Activated naive CD4-positive, alpha-beta T cell treated with anti-CD3 and anti-CD28 coated beads, Interleukin-2, amount 10 ng/mL, durations not matched to agents 7 days and 5 days (primary cell): ENCODE data around the gene PPP1R9A.

Source experiments
- CTCF ChIA-PET: fragments of 350-600 bp; sonication (Branson Sonifier 250); formaldehyde crosslinking; loops from one replicate; lab custom pipeline; 2021; ENCODE audit warnings: antibody characterized with exemption; lab: Charles Lee
- DNase-seq: peaks from one replicate; pipeline ENCODE4 v3.0.0-alpha.2; 2020
- H3K27ac Mint-ChIP-seq: one replicate; pipeline ENCODE4 v1.8.0; 2021; ENCODE audit warnings: mild to moderate bottlenecking, moderate library complexity, mixed read lengths
- H3K27me3 Mint-ChIP-seq: one replicate; pipeline ENCODE4 v1.8.0; 2021; ENCODE audit warnings: mild to moderate bottlenecking, mixed read lengths
- H3K36me3 Mint-ChIP-seq: one replicate; pipeline ENCODE4 v1.8.0; 2021; ENCODE audit warnings: mixed read lengths
- H3K4me1 Mint-ChIP-seq: one replicate; pipeline ENCODE4 v1.8.0; 2021; ENCODE audit warnings: mixed read lengths
- H3K4me3 Mint-ChIP-seq: one replicate; pipeline ENCODE4 v1.8.0; 2021; ENCODE audit warnings: mild to moderate bottlenecking, moderate library complexity, mixed read lengths
- H3K9me3 Mint-ChIP-seq: one replicate; pipeline ENCODE4 v1.8.0; 2021; ENCODE audit warnings: mixed read lengths

The PPP1R9A gene

DNA sequence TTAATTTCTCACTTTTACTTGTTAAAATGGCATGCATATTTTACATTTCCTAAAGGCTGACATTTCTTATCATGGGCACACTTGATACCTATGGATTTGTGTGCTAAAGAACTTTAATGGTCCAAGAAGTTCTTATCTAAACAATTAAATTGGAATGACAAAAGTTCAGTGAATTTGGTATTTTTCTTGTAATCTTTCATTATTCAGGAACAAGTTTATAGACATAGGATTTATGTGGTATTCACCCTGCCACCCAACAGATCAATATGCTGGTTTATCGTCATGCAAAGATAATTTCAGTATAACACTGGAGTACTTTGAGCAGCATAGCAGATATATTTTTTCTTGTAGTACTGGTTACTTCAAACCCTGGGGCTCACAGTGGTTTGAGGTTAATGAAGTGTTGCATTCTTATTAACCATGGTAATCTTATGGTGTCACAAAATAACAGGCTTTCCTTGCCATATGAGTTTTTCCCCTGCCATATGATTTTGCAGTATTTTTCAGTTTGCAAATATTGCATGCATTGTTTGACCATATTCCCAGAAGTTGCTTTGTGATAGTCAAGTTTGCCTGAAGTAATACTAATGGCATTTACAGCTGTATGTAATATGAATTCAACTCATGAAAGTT, 148.8 kb downstream of the PPP1R9A start:
- Mint-ChIP-seq H3K9me3 (no peaks in the 10 kb centered on the region), H3K4me1 (no peaks in the 10 kb centered on the region)

GRCh38 chr7:95056901-95057300, 149.5 kb downstream of the PPP1R9A start:
- Mint-ChIP-seq H3K9me3 (no peaks in the 10 kb centered on the region), H3K27me3 (no peaks in the 10 kb centered on the region), H3K27ac (no peak overlapping the region), H3K36me3 (no peaks in the 10 kb centered on the region), H3K4me1 (no peaks in the 10 kb centered on the region), H3K4me3 (no peak overlapping the region)
- CTCF ChIA-PET, result no interaction called here
- no peak for DNase-seq

More for the DNA sequence above, 148.8 kb downstream of the PPP1R9A start:
- Mint-ChIP-seq H3K27ac (no peak overlapping the region), H3K27me3 (no peaks in the 10 kb centered on the region), H3K4me3 (no peak overlapping the region), H3K36me3 (no peaks in the 10 kb centered on the region)
- CTCF ChIA-PET, result no interaction called here
- no peak for DNase-seq

GRCh38 chr7:95059842-95060313, 152.5 kb downstream of the PPP1R9A start:
- no peak overlapping the region for H3K27ac Mint-ChIP-seq
- CTCF ChIA-PET, result no interaction called here
- DNase-seq, result no peak

DNA sequence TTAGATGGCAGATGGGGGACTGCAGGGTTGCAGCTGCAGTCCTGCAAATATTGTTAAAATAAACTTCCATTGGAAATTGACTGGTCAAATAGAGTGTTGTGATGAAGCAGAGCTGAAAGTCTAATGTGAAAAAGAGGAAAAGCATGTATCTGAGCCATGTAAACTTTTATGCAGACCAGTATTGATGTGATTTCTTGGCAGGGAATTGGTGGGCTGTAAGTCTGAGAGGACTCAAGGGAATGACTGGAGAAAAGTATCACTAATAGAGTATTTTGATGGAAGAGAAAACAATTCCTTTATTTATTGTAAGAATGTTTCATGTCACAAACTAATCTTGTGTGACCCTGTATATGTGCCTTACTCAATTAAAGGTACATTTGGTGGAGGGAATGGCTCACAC, 155.5 kb downstream of the PPP1R9A start:
- CTCF ChIA-PET, result no interaction called here
- no peaks in the 10 kb centered on the region for H3K4me1 Mint-ChIP-seq
- no peaks in the 10 kb centered on the region for H3K36me3 Mint-ChIP-seq
- H3K27ac Mint-ChIP-seq, result no peak overlapping the region
- no peak overlapping the region for H3K4me3 Mint-ChIP-seq
- no peaks in the 10 kb centered on the region for H3K9me3 Mint-ChIP-seq
- DNase-seq, result no peak
- H3K27me3 Mint-ChIP-seq, result no peaks in the 10 kb centered on the region

More at GRCh38 chr7:95059842-95060313, 152.5 kb downstream of the PPP1R9A start:
- no peaks in the 10 kb centered on the region for H3K4me1 Mint-ChIP-seq
- no peak overlapping the region for H3K4me3 Mint-ChIP-seq
- no peaks in the 10 kb centered on the region for H3K27me3 Mint-ChIP-seq
- no peaks in the 10 kb centered on the region for H3K9me3 Mint-ChIP-seq
- H3K36me3 Mint-ChIP-seq, result no peaks in the 10 kb centered on the region

DNA sequence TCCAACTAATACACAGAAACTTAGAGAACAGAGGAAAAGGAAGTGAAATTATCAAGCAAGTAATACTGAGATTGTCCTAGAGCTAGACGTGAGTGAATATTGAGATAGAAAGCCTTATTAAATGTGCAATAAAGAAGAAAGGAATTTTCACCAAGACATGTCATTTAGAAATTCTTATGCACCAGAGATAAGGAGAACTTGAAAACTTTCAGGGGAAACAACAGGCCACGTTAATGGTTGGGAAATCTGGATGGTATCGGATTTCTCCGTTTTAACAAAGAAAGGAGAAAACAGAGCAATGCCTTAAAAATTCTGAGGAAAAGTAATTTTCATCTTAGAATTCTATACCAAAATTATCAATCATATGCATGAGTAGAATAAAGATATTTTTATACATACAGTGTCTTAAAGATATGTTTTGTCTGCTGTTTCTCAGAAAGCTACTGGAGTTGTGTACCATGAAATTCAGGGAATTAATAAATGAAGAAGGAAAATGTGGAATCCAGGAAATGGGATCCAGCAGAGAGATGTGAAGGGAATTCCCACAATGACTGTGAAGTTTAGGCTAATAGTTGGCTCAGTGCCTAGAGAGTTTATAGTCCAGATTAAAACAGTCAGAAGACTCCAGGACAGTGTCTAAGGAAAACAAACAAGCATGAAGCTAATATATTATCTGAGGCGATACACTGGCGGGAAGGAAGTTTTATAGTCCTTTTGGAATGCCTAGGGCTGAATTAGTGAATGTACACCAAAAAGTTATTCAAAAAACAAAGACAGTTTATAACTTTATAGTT, 159.5 kb downstream of the PPP1R9A start:
- CTCF ChIA-PET, result no interaction called here
- H3K36me3 Mint-ChIP-seq, result no peaks in the 10 kb centered on the region

DNA sequence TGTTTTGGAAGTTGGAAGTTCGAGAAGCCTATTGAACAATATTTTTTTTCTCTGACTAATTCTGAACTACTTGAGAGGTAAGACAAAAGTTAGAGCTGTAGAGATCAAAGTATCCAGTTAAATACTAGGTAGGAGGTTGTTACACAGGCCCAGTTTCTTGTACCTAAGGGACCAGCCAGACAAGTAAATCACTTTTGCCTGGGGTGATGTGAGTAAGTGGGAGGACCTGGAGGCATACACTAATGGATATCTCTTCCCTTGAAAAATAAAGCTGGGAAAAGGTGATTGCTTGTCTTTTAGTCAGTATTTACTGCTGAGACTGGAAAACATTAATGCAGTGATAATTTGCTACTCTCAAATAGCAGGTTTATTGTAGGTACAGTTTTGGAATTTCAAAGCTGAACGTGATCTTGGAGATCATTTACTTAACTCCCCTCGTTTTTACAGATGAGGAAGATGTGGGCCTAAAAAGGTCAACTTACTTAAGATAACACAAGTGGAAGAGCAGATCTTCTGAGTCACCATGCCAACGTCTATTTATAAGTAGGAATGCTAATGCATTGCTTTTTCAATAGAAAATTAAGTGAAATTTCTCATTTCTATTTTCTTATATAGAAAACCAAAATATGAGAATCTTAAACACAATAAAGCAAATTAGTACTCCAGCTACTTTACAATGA, 181.3 kb downstream of the PPP1R9A start:
- no peaks in the 10 kb centered on the region for H3K36me3 Mint-ChIP-seq
- no peak for DNase-seq
- no peak overlapping the region for H3K27ac Mint-ChIP-seq
- CTCF ChIA-PET, result no interaction called here
- no peaks in the 10 kb centered on the region for H3K27me3 Mint-ChIP-seq
- H3K4me3 Mint-ChIP-seq, result no peak overlapping the region
- no peaks in the 10 kb centered on the region for H3K9me3 Mint-ChIP-seq
- no peaks in the 10 kb centered on the region for H3K4me1 Mint-ChIP-seq

More for the DNA sequence above, 159.5 kb downstream of the PPP1R9A start:
- Mint-ChIP-seq H3K27ac (no peak overlapping the region), H3K4me3 (no peak overlapping the region), H3K4me1 (no peaks in the 10 kb centered on the region), H3K9me3 (no peaks in the 10 kb centered on the region), H3K27me3 (no peaks in the 10 kb centered on the region)
- DNase-seq, result no peak

DNA sequence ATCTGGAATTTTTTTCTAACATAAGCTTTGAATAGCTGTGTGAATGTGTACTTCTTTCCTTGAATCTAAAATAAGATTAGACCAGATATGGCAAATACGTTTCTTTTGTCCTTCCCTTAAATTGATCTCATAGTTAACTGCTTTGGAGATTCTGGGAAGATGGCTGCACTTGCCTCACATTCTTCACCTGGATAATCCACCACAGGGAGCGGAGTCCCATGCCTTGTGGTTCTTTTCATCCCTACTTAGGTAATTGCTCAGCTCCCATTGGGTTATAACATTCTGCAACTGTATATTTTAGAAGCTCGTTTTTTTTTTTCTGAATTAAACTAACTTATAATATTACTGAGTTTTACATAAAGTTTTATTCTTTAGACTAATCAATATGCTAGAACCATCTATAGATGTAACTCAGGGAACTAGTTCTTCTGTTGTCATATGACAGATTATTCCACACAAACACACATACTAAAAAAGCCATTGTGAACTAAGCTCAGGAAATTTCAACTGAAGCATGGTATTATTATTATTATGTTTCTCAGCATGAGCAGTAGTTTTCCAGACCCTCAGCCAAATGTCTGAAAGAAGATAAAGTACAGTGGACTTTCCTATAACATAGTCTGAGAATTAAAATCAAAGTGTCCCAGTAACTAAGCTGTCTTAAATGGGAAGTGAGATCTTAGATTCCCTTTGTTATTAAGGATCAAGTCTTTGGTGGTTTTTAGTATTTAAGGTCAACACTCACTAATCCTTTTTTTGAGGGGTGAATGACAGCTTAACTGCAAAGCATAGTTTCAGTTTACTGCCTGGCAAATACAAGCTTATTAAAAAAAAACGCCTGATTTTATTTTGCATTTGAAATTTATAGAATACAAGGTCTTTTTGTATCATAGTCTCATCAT, 182.3 kb downstream of the PPP1R9A start:
- DNase-seq, result no peak
- no peak overlapping the region for H3K4me3 Mint-ChIP-seq
- no peak overlapping the region for H3K27ac Mint-ChIP-seq
- no peaks in the 10 kb centered on the region for H3K27me3 Mint-ChIP-seq
- H3K9me3 Mint-ChIP-seq, result no peaks in the 10 kb centered on the region
- H3K4me1 Mint-ChIP-seq, result no peaks in the 10 kb centered on the region
- H3K36me3 Mint-ChIP-seq, result no peaks in the 10 kb centered on the region
- CTCF ChIA-PET, result no interaction called here

GRCh38 chr7:95092324-95092723, 184.9 kb downstream of the PPP1R9A start:
- no peak overlapping the region for H3K27ac Mint-ChIP-seq
- CTCF ChIA-PET, result no interaction called here
- no peak for DNase-seq

GRCh38 chr7:95095259-95095965, 188.0 kb downstream of the PPP1R9A start:
- Mint-ChIP-seq H3K4me1 (no peaks in the 10 kb centered on the region), H3K27ac (no peak overlapping the region), H3K9me3 (no peaks in the 10 kb centered on the region), H3K27me3 (no peaks in the 10 kb centered on the region), H3K4me3 (no peak overlapping the region), H3K36me3 (no peaks in the 10 kb centered on the region)
- DNase-seq, result no peak
- CTCF ChIA-PET, result no interaction called here

More at GRCh38 chr7:95092324-95092723, 184.9 kb downstream of the PPP1R9A start:
- H3K4me1 Mint-ChIP-seq, result no peaks in the 10 kb centered on the region
- no peak overlapping the region for H3K4me3 Mint-ChIP-seq
- H3K27me3 Mint-ChIP-seq, result no peaks in the 10 kb centered on the region
- no peaks in the 10 kb centered on the region for H3K36me3 Mint-ChIP-seq
- no peaks in the 10 kb centered on the region for H3K9me3 Mint-ChIP-seq

GRCh38 chr7:95095966-95096540, 188.7 kb downstream of the PPP1R9A start:
- Mint-ChIP-seq H3K4me1 (no peaks in the 10 kb centered on the region), H3K27ac (no peak overlapping the region), H3K36me3 (no peaks in the 10 kb centered on the region), H3K4me3 (no peak overlapping the region), H3K27me3 (no peaks in the 10 kb centered on the region), H3K9me3 (no peaks in the 10 kb centered on the region)
- CTCF ChIA-PET, result no interaction called here
- DNase-seq, result no peak

GRCh38 chr7:95097291-95097690, 189.9 kb downstream of the PPP1R9A start:
- Mint-ChIP-seq H3K36me3 (no peaks in the 10 kb centered on the region), H3K27me3 (no peaks in the 10 kb centered on the region), H3K9me3 (no peaks in the 10 kb centered on the region), H3K4me3 (no peak overlapping the region), H3K4me1 (no peaks in the 10 kb centered on the region), H3K27ac (no peak overlapping the region)
- DNase-seq, result no peak
- CTCF ChIA-PET, result no interaction called here

- Mint-ChIP-seq H3K4me1 (no peaks in the 10 kb centered on the region), H3K27me3 (no peaks in the 10 kb centered on the region), H3K9me3 (no peaks in the 10 kb centered on the region), H3K4me3 (no peak overlapping the region), H3K36me3 (no peaks in the 10 kb centered on the region), H3K27ac (no peak overlapping the region)
- no peak for DNase-seq
- CTCF ChIA-PET, result no interaction called here
These were observed 190.5 kb downstream of the PPP1R9A start for GRCh38 chr7:95097851-95098250.

DNA sequence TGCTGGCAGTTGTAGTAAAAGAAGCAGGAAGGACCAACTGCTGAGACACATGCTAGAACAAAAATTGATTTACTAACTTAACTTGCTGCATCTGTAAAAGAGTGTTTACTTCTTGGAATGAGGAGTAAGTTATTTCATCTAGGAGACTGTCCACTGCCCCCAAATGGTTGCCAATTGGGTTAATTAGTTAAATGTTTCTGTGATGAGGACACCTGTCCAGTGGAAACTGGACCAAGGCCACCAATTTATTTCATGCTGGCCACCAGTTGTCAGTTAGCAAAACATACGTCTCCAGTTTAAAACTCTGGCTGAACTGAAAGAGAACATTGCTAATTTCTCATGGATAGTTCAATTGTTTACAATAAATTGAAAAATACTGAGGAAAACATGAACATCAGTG, 191.7 kb downstream of the PPP1R9A start:
- Mint-ChIP-seq H3K27ac (no peak overlapping the region), H3K4me1 (no peaks in the 10 kb centered on the region), H3K36me3 (no peaks in the 10 kb centered on the region), H3K9me3 (no peaks in the 10 kb centered on the region), H3K27me3 (no peaks in the 10 kb centered on the region), H3K4me3 (no peak overlapping the region)
- CTCF ChIA-PET, result no interaction called here
- DNase-seq, result no peak
